ENCODE data around the gene PIP5K1B. TPM values are rescaled to one million over a fixed set of nuclear protein-coding genes. Genes with fewer than 3 reads are reported as not detected.

The PIP5K1B gene
- total RNA-seq, 1 experiment from 2014 or later = 10.3 TPM

DNA sequence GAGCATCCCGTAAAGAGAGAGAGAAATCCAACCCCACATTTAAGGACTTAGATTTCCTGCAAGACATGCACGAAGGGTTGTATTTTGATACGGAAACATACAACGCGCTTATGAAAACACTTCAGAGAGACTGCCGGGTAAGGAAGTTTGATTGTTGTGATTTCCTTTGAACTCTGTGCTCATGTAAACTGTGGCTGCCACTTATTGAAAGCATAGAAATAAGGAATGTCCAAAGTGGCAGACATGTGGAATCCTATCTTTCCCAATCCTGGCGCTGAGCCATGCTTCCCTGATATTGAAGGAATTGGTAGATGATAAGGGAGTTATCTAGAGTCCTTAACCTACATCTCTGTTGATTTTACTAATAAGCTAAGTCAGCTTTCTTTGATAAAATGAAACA lies 189.5 kb downstream of the PIP5K1B start:
- Mint-ChIP-seq H3K4me3 (ENCODE audit: unreplicated experiment) (no peak overlapping the region), H3K36me3 (ENCODE audit: insufficient read depth, unreplicated experiment) (no peaks in the 10 kb centered on the region), H3K27ac (ENCODE audit: unreplicated experiment) (no peak overlapping the region), H3K9me3 (ENCODE audit: unreplicated experiment) (no peaks in the 10 kb centered on the region), H3K4me1 (ENCODE audit: low read depth, unreplicated experiment) (no peaks in the 10 kb centered on the region), H3K27me3 (ENCODE audit: insufficient read depth, unreplicated experiment) (no peaks in the 10 kb centered on the region)
- POLR2A ChIA-PET = no interaction called here
- Histone ChIP-seq H3K4me3 (ENCODE audit: low read depth, low read length) (no peak overlapping the region), H3K4me1 (no peaks in the 10 kb centered on the region), H3K9me3 (no peaks in the 10 kb centered on the region), H3K36me3 (ENCODE audit: control insufficient read depth, insufficient read depth, low read length) (no peaks in the 10 kb centered on the region), H3K27me3 (replicated peaks; ENCODE audit: control insufficient read depth, insufficient read depth, low read length) (no peaks in the 10 kb centered on the region)
- CTCF ChIA-PET = no interaction called here
- intact Hi-C loops (cut with micrococcal nuclease; ENCODE audit: unreplicated experiment) = no loop called here
- TF ChIP-seq, protein P1, sequence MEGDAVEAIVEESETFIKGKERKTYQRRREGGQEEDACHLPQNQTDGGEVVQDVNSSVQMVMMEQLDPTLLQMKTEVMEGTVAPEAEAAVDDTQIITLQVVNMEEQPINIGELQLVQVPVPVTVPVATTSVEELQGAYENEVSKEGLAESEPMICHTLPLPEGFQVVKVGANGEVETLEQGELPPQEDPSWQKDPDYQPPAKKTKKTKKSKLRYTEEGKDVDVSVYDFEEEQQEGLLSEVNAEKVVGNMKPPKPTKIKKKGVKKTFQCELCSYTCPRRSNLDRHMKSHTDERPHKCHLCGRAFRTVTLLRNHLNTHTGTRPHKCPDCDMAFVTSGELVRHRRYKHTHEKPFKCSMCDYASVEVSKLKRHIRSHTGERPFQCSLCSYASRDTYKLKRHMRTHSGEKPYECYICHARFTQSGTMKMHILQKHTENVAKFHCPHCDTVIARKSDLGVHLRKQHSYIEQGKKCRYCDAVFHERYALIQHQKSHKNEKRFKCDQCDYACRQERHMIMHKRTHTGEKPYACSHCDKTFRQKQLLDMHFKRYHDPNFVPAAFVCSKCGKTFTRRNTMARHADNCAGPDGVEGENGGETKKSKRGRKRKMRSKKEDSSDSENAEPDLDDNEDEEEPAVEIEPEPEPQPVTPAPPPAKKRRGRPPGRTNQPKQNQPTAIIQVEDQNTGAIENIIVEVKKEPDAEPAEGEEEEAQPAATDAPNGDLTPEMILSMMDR (IDR thresholded peaks at IDR 0.05; ENCODE audit: insufficient read depth in 1 of 2, low read depth in 1 of 2, low read length in 1 of 2, severe bottlenecking in 1 of 2, unreplicated experiment in 1 of 2) = no peak
- DNase-seq = no peak
- no TSS peak for BruUV-seq (replicated peaks)

DNA sequence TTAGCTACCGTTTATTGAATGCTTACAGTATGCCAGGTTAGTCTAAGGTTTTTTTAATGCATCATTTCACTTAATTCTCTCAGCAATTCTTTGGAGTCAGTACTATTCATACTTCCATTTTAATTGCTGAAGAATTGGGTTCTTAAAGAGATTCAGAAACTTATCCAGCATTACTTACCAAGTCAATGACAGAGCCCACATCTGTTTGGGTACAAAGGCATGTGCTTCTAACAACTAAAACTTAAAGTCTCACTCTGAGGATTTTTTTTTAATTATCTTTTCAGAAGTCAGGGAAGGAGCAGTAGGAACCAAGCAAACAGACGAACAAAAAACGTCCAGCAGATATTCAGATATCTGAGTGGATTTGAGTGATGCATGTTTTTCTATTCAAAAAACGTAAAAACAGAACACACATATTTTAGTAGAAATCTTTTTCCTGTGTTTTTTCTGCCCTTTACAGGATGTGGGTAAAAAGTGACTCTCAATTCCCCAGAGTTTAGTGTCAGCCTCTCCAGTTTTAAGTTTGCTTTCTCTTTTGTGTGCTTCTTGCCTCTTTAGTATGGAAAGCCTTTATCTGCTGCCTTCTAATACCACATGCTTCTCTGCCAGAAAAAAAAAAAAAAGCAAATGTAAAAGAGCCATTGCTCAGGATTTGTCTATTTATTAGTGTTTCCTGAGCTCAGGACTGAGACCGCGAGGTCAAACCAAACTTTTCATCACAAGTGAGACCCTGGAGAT lies 190.9 kb downstream of the PIP5K1B start:
- Mint-ChIP-seq H3K4me1 (ENCODE audit: low read depth, unreplicated experiment) (no peaks in the 10 kb centered on the region), H3K4me3 (ENCODE audit: unreplicated experiment) (no peak overlapping the region), H3K27ac (ENCODE audit: unreplicated experiment) (no peak overlapping the region), H3K36me3 (ENCODE audit: insufficient read depth, unreplicated experiment) (no peaks in the 10 kb centered on the region), H3K9me3 (ENCODE audit: unreplicated experiment) (no peaks in the 10 kb centered on the region), H3K27me3 (ENCODE audit: insufficient read depth, unreplicated experiment) (no peaks in the 10 kb centered on the region)
- H3K36me3 ChIP-seq (ENCODE audit: control insufficient read depth, insufficient read depth, low read length) = no peaks in the 10 kb centered on the region
- no peak for DNase-seq
- no peaks in the 10 kb centered on the region for H3K4me1 ChIP-seq
- H3K4me3 ChIP-seq (ENCODE audit: low read depth, low read length) = no peak overlapping the region
- no peaks in the 10 kb centered on the region for H3K27me3 ChIP-seq (replicated peaks; ENCODE audit: control insufficient read depth, insufficient read depth, low read length)
- intact Hi-C loops (cut with micrococcal nuclease; ENCODE audit: unreplicated experiment) = no loop called here
- BruUV-seq (replicated peaks) = no TSS peak
- TF ChIP-seq, protein P1 (IDR thresholded peaks at IDR 0.05; ENCODE audit: insufficient read depth in 1 of 2, low read depth in 1 of 2, low read length in 1 of 2, severe bottlenecking in 1 of 2, unreplicated experiment in 1 of 2) = no peak
- ChIA-PET CTCF (no interaction called here), POLR2A (no interaction called here)
- no peaks in the 10 kb centered on the region for H3K9me3 ChIP-seq

GRCh38 chr9:68896486-68896885 lies 191.4 kb downstream of the PIP5K1B start:
- ChIA-PET CTCF (no interaction called here), POLR2A (no interaction called here)
- Histone ChIP-seq H3K4me1 (no peaks in the 10 kb centered on the region), H3K4me3 (ENCODE audit: low read depth, low read length) (no peak overlapping the region), H3K27me3 (replicated peaks; ENCODE audit: control insufficient read depth, insufficient read depth, low read length) (no peaks in the 10 kb centered on the region), H3K9me3 (no peaks in the 10 kb centered on the region), H3K36me3 (ENCODE audit: control insufficient read depth, insufficient read depth, low read length) (no peaks in the 10 kb centered on the region)
- H3K27me3 Mint-ChIP-seq (ENCODE audit: insufficient read depth, unreplicated experiment) = no peaks in the 10 kb centered on the region
- H3K4me3 Mint-ChIP-seq (ENCODE audit: unreplicated experiment) = no peak overlapping the region
- H3K36me3 Mint-ChIP-seq (ENCODE audit: insufficient read depth, unreplicated experiment) = no peaks in the 10 kb centered on the region
- H3K4me1 Mint-ChIP-seq (ENCODE audit: low read depth, unreplicated experiment) = no peaks in the 10 kb centered on the region
- DNase-seq = no peak
- TF ChIP-seq, protein P1 (IDR thresholded peaks at IDR 0.05; ENCODE audit: insufficient read depth in 1 of 2, low read depth in 1 of 2, low read length in 1 of 2, severe bottlenecking in 1 of 2, unreplicated experiment in 1 of 2) = no peak
- intact Hi-C loops (cut with micrococcal nuclease; ENCODE audit: unreplicated experiment) = no loop called here
- no peak overlapping the region for H3K27ac Mint-ChIP-seq (ENCODE audit: unreplicated experiment)
- BruUV-seq (replicated peaks) = no TSS peak
- no peaks in the 10 kb centered on the region for H3K9me3 Mint-ChIP-seq (ENCODE audit: unreplicated experiment)

Data from Caco-2 (cell line).